Gastroesophageal sphincter (tissue), 4 donors: Measurements from ENCODE around the gene ADAMTS17. TPM values are rescaled to one million over a fixed set of nuclear protein-coding genes. Genes with fewer than 3 reads are reported as not detected.

Source experiments
- ATAC-seq: fragments of 150-250 bp; one replicate; pipeline ENCODE4 v1.9.1; 2016; ENCODE audit warnings: mild to moderate bottlenecking, moderate library complexity
- H3K27ac ChIP-seq, 4 donors: fragments of 200-600 bp; sonication (generic) in 3 of 4; 1 replicate in 3 of 4; 2 replicates in 1 of 4; pipeline ENCODE4 v1.5.1; 2016 to 2019
- H3K27me3 ChIP-seq: fragments of 200-600 bp; sonication (generic); one replicate; pipeline ENCODE4 v1.5.1; 2019
- H3K36me3 ChIP-seq, 2 donors: fragments of 200-600 bp; sonication (generic); one replicate each; pipeline ENCODE4 v1.5.1; 2019; ENCODE audit warnings: control low read depth in 1 of 2
- H3K4me1 ChIP-seq, 3 donors: fragments of 200-600 bp; sonication (generic); 1 replicate in 2 of 3; 2 replicates in 1 of 3; pipeline ENCODE4 v1.5.1; 2016 to 2019; ENCODE audit warnings: control low read depth in 2 of 3
- H3K4me3 ChIP-seq, 2 donors: fragments of 200-600 bp; sonication (generic); one replicate each; pipeline ENCODE4 v1.5.1; 2019; ENCODE audit warnings: mild to moderate bottlenecking in 1 of 2, moderate library complexity in 1 of 2
- H3K9me3 ChIP-seq, 3 donors: fragments of 200-600 bp; sonication (generic); one replicate each; pipeline ENCODE4 v1.5.1; 2017 to 2019; ENCODE audit warnings: control low read depth in 2 of 3
- EP300 ChIP-seq: sonication (generic); formaldehyde crosslinking; IDR thresholded peaks from one replicate; pipeline ENCODE4 v1.6.1; 2017; ENCODE audit warnings: antibody characterized with exemption, mild to moderate bottlenecking
- POLR2A ChIP-seq, 2 donors: fragments of 450-650 bp; IDR thresholded peaks; one replicate each; pipeline ENCODE4 v1.6.1; 2017; ENCODE audit warnings: antibody characterized with exemption in 2 of 2, mild to moderate bottlenecking in 2 of 2, moderate library complexity in 1 of 2
- POLR2AphosphoS5 ChIP-seq: sonication (generic); formaldehyde crosslinking; IDR thresholded peaks from one replicate; pipeline ENCODE4 v1.6.1; 2017; ENCODE audit warnings: antibody characterized with exemption
- WGBS, 2 donors: methylation state at CpG; one replicate each; pipeline ENCODE4 v1.1.5; 2018; ENCODE audit warnings: low coverage in 1 of 2; 5-methylcytosine and 5-hydroxymethylcytosine counted together
- total RNA-seq, 4 donors: library from RNA; depleted of rRNA; stranded (reverse); fragments of >200 nt; gene quantifications; one replicate each; pipeline ENCODE4 v1.1.0, GENCODE V29; 2016
- TF ChIP-seq, protein P1 (sequence below), 4 experiments: fragments of 200-600 bp in 2 of 4; fragments of 450-650 bp in 2 of 4; sonication (generic) in 1 of 4; IDR thresholded peaks; one replicate each; pipeline ENCODE4 v1.5.1; 2017 to 2019; ENCODE audit warnings: antibody characterized with exemption in 4 of 4, mild to moderate bottlenecking in 2 of 4, moderate library complexity in 2 of 4

Gene ADAMTS17
- total RNA-seq, 4 donors from 2014 or later: 4.9 to 14.0 (median 11.3) TPM

DNA sequence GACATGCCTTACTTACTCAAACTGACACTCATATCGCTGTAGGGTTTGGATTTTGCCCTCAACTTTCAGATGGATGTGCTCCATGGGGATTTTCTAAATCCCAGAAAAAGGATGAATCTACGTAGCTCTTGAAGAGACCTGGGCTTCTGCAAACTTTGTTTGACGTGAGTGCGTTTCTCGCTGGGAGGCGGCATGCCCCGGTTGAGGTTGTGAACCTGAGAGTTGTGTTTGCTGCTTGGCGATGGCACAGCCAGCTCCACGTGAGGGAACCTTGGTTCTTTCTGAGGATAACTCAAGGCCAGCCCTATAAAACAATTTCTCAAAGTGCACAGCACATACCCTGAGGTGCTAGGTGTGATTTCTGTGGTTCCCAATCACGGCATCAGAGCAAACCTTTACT, 209.5 kb downstream of the ADAMTS17 start:
- H3K27ac ChIP-seq: peak overlapping the region in 2 of 4 donors; percentile 57 to 74

DNA sequence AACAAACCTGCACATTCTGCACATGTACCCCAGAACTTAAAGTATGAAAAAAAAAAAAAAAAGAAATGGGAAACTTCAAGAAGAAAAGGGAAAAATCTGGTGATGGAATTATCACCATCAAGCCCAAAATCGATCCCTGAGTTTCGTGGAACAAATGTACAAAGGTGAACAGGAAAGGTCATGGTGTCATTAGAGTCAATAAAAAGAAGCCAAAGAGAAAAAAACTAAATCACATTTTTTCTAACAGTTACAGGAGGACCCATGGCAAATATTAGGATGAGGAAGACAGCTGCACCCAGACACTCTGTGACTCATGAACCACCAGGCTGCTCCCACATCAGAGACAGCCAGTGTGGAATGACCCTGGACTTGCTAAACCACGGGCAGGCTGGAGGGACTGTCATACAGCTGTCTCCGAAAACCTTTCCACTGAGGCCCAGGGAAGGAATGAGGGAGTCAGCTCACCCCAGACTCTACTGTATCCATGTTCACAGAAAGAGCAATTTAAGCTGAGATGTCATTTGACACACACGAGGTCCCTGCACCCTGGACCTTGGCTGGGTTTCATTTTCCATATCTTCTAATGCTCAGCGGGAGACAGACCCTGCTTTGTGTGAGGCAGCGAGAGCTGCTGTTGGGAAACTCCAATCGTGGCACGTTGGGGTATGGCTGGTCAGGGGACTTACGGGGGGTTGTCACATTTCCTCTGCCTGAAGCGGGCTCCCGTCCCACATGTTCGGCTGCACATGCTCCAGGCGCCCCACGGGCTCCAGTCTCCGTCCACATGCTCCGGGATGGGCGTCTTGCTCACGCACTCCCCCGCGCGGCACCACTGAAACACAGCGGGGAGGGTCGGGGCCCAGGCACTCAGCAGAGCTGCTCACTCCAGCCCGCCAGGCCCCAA, 210.2 kb downstream of the ADAMTS17 start:
- Histone ChIP-seq H3K27ac (peak overlapping the region; percentile 12 to 74 (median 46)), H3K9me3 (no peaks in the 10 kb centered on the region), H3K27me3 (no peaks in the 10 kb centered on the region), H3K36me3 (no peaks in the 10 kb centered on the region), H3K4me3 (peak overlapping the region in 1 of 2 donors; percentile 42), H3K4me1 (peaks cover 0 to 26% (median 0%) of the 10 kb centered on the region in 3 donors)
- TF ChIP-seq POLR2AphosphoS5 (no peak), POLR2A (IDR thresholded peaks at IDR 0.05) (no peak), EP300 (no peak)
- TF ChIP-seq, protein P1, sequence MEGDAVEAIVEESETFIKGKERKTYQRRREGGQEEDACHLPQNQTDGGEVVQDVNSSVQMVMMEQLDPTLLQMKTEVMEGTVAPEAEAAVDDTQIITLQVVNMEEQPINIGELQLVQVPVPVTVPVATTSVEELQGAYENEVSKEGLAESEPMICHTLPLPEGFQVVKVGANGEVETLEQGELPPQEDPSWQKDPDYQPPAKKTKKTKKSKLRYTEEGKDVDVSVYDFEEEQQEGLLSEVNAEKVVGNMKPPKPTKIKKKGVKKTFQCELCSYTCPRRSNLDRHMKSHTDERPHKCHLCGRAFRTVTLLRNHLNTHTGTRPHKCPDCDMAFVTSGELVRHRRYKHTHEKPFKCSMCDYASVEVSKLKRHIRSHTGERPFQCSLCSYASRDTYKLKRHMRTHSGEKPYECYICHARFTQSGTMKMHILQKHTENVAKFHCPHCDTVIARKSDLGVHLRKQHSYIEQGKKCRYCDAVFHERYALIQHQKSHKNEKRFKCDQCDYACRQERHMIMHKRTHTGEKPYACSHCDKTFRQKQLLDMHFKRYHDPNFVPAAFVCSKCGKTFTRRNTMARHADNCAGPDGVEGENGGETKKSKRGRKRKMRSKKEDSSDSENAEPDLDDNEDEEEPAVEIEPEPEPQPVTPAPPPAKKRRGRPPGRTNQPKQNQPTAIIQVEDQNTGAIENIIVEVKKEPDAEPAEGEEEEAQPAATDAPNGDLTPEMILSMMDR (IDR thresholded peaks at IDR 0.05): peak in 3 of 4 experiments; percentile 60 to 71 (median 62)
- ATAC-seq: peak; percentile 65
- 52 to 79% methylated on average over 5 to 7 of the region's 25 CpGs for WGBS, 2 donors

More for the DNA sequence above, 209.5 kb downstream of the ADAMTS17 start:
- ATAC-seq: peak; percentile 7
- Histone ChIP-seq H3K36me3 (no peaks in the 10 kb centered on the region), H3K4me1 (peaks cover 0 to 24% (median 0%) of the 10 kb centered on the region in 3 donors), H3K4me3 (peak overlapping the region in 1 of 2 donors; percentile 42), H3K9me3 (no peaks in the 10 kb centered on the region), H3K27me3 (no peaks in the 10 kb centered on the region)
- WGBS, 2 donors: 61 to 98% methylated on average over 9 of the region's 10 CpGs
- no peak for TF ChIP-seq POLR2A (IDR thresholded peaks at IDR 0.05)
- TF ChIP-seq, protein P1 (IDR thresholded peaks at IDR 0.05): no peak
- no peak for TF ChIP-seq EP300
- TF ChIP-seq POLR2AphosphoS5: no peak

DNA sequence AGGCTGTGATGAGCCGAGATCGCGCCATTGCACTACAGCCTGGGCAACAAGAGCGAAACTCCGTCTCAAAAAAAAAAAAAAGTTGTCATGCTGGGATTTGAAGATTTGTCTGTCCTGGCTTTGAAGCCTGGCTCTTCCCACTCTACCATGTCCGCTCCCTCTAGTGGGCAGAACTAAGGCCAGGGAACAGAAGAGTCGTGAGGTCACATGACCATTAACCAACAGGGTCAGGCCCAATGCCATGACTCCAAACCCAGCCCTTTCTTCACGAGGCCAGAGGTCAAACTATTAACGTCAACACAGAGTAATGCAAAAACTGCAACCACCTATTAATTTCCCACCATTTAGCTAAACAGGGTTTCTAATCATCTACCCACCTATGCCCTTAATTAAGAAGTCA, 212.1 kb downstream of the ADAMTS17 start:
- no peak for ATAC-seq
- no peaks in the 10 kb centered on the region for H3K27me3 ChIP-seq
- H3K4me1 ChIP-seq: peaks cover 0 to 44% (median 4%) of the 10 kb centered on the region in 3 donors
- TF ChIP-seq POLR2AphosphoS5 (no peak), POLR2A (IDR thresholded peaks at IDR 0.05) (no peak), EP300 (no peak)
- TF ChIP-seq, protein P1 (IDR thresholded peaks at IDR 0.05): no peak
- no peak overlapping the region for H3K4me3 ChIP-seq
- WGBS, 2 donors: 82 to 98% methylated on average over 3 to 5 of the region's 9 CpGs
- H3K9me3 ChIP-seq: no peaks in the 10 kb centered on the region
- no peaks in the 10 kb centered on the region for H3K36me3 ChIP-seq
- no peak overlapping the region for H3K27ac ChIP-seq

DNA sequence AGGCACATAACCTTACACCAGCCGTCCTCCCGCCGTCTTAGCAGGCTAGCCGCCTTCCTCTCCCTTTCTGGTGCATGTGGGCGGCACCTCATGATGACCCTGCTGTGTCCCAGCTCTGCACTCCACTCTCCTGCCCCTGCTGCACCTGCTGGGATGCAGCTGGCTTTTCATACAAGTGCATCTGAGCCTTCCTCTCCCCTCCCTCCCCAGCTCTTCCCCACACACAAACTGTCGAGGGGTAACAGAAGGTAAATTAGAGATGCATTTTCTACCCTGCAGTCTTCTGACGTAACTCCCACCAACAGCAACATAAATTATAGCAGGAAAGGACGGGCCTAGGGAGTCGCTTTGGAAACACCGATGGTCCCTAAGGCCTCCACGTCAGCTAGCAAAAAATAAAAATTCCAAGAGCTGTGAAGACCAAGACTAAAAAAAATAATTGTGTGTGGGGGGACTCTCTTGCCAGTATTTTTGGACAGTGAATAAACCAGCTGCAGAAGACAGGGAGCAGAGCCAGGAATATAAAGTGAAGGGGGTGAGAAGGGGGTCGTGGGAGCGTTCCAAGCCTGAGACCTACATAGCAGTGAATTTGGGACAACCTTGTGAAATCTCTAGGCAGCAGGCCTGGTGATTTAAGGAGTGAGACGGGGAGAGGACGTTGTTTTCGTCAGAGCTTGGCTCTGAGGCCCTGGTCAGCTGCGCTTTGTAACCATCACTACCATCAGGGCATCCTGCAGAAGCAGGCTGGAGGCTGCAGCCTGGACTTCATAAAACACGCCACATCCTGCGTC, 216.2 kb downstream of the ADAMTS17 start:
- Histone ChIP-seq H3K9me3 (peaks cover 0 to 18% (median 0%) of the 10 kb centered on the region in 3 donors), H3K27ac (peak overlapping the region; percentile 7 to 76 (median 53)), H3K4me1 (peaks cover 0 to 20% (median 4%) of the 10 kb centered on the region in 3 donors), H3K27me3 (no peaks in the 10 kb centered on the region), H3K36me3 (no peaks in the 10 kb centered on the region), H3K4me3 (no peak overlapping the region)
- peak; percentile 89 for TF ChIP-seq POLR2AphosphoS5
- TF ChIP-seq, protein P1 (IDR thresholded peaks at IDR 0.05): no peak
- peak; percentile 91 for ATAC-seq
- WGBS, 2 donors: 19 to 21% methylated on average over 6 to 11 of the region's 19 CpGs
